Esophagus muscularis mucosa (tissue), 4 donors: ENCODE results near the gene NEMF. TPM values are rescaled to one million over a fixed set of nuclear protein-coding genes. Genes with fewer than 3 reads are reported as not detected.

ENCODE experiments used
- DNase-seq: peaks from one replicate; pipeline ENCODE4 v3.0.0-alpha.2; 2017; ENCODE audit errors: extremely low spot score
- H3K27ac ChIP-seq, 4 donors: fragments of 200-600 bp; sonication (generic); replicated peaks in 1 of 4; 1 replicate in 3 of 4; 2 replicates in 1 of 4; pipeline ENCODE4 v1.5.1; 2016 to 2019; ENCODE audit warnings: mild to moderate bottlenecking in 1 of 4
- H3K27me3 ChIP-seq, 4 donors: fragments of 200-600 bp; sonication (generic); one replicate each; pipeline versions ENCODE4 v1.5.1 to v1.6.0; 2016 to 2019
- H3K36me3 ChIP-seq, 4 donors: fragments of 200-600 bp; sonication (generic); one replicate each; pipeline ENCODE4 v1.5.1; 2016 to 2019
- H3K4me1 ChIP-seq, 4 donors: fragments of 200-600 bp; sonication (generic); one replicate each; pipeline ENCODE4 v1.5.1; 2016 to 2019
- H3K4me3 ChIP-seq, 4 donors: fragments of 200-600 bp; sonication (generic); 1 replicate in 2 of 4; 2 replicates in 2 of 4; pipeline ENCODE4 v1.5.1; 2016 to 2019; ENCODE audit warnings: mild to moderate bottlenecking in 4 of 4, moderate library complexity in 1 of 4
- H3K9me3 ChIP-seq, 4 donors: fragments of 200-600 bp; sonication (generic); 1 replicate in 3 of 4; 2 replicates in 1 of 4; pipeline ENCODE4 v1.5.1; 2016 to 2019
- CTCF ChIP-seq, 3 experiments: fragments of 200-600 bp in 2 of 3; fragments of 450-650 bp in 1 of 3; sonication (generic) in 2 of 3; IDR thresholded peaks; one replicate each; pipeline ENCODE4 v1.5.1; 2017 to 2019; ENCODE audit warnings: antibody characterized with exemption in 3 of 3, mild to moderate bottlenecking in 2 of 3, moderate library complexity in 1 of 3
- EP300 ChIP-seq: sonication (generic); formaldehyde crosslinking; IDR thresholded peaks from one replicate; pipeline ENCODE4 v1.6.1; 2017; ENCODE audit warnings: antibody characterized with exemption
- POLR2A ChIP-seq: fragments of 450-650 bp; IDR thresholded peaks from one replicate; pipeline ENCODE4 v1.6.1; 2017; ENCODE audit warnings: antibody characterized with exemption, moderate library complexity, mild to moderate bottlenecking, low read depth
- POLR2AphosphoS5 ChIP-seq, 2 donors: sonication (generic); formaldehyde crosslinking; IDR thresholded peaks; one replicate each; pipeline ENCODE4 v1.6.1; 2017; ENCODE audit warnings: antibody characterized with exemption in 2 of 2
- WGBS: methylation state at CpG from one replicate; pipeline ENCODE4 v1.1.5; 2018; 5-methylcytosine and 5-hydroxymethylcytosine counted together
- intact Hi-C: fragments of 100-400 bp; cut with DNase I; formaldehyde crosslinking; loops from one replicate; pipeline ENCODE4 v1.15.1; 2023
- total RNA-seq, 4 donors: library from RNA; depleted of rRNA; stranded (reverse); fragments of >200 nt; gene quantifications; one replicate each; pipeline versions ENCODE4 v1.1.0 to v1.2.1, GENCODE V29; 2016

NEMF gene, protein sequence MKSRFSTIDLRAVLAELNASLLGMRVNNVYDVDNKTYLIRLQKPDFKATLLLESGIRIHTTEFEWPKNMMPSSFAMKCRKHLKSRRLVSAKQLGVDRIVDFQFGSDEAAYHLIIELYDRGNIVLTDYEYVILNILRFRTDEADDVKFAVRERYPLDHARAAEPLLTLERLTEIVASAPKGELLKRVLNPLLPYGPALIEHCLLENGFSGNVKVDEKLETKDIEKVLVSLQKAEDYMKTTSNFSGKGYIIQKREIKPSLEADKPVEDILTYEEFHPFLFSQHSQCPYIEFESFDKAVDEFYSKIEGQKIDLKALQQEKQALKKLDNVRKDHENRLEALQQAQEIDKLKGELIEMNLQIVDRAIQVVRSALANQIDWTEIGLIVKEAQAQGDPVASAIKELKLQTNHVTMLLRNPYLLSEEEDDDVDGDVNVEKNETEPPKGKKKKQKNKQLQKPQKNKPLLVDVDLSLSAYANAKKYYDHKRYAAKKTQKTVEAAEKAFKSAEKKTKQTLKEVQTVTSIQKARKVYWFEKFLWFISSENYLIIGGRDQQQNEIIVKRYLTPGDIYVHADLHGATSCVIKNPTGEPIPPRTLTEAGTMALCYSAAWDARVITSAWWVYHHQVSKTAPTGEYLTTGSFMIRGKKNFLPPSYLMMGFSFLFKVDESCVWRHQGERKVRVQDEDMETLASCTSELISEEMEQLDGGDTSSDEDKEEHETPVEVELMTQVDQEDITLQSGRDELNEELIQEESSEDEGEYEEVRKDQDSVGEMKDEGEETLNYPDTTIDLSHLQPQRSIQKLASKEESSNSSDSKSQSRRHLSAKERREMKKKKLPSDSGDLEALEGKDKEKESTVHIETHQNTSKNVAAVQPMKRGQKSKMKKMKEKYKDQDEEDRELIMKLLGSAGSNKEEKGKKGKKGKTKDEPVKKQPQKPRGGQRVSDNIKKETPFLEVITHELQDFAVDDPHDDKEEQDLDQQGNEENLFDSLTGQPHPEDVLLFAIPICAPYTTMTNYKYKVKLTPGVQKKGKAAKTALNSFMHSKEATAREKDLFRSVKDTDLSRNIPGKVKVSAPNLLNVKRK
- total RNA-seq, result 10 to 100 TPM; 40.6 to 71.0 (median 56.4) TPM

- DNase-seq, result peak; percentile 96
- WGBS, result 0% methylated on average over 35 of the region's 49 CpGs
- H3K27ac ChIP-seq, result peak within 1 kb of the TSS; percentile 87 to 93 (median 88)
- no peaks in the 10 kb centered on the region for H3K9me3 ChIP-seq
- intact Hi-C loops, result loop anchor here (5.0 kb wide), 1 partner anchor 220 kb away; no protein-coding TSS in a partner anchor
- H3K4me3 ChIP-seq, result peak within 1 kb of the TSS; percentile 69 to 92 (median 78)
- peaks cover 19 to 41% (median 35%) of the 10 kb centered on the region in 4 donors for H3K4me1 ChIP-seq
- no peak for TF ChIP-seq EP300
- peak; percentile 86 to 93 for TF ChIP-seq POLR2AphosphoS5 (IDR thresholded peaks at IDR 0.05)
- peak; percentile 72 to 81 (median 76) for TF ChIP-seq CTCF (IDR thresholded peaks at IDR 0.05)
- TF ChIP-seq POLR2A, result peak; percentile 49
- no peaks in the 10 kb centered on the region for H3K27me3 ChIP-seq
- peaks cover 6 to 34% (median 29%) of the 10 kb centered on the region in 4 donors for H3K36me3 ChIP-seq
Observed at GRCh38 chr14:49852301-49853157, at the start of gene NEMF. TSS of gene NEMF (minus strand) at chr14:49852788. CDS start at chr14:49852753, 35 bp downstream.

DNA sequence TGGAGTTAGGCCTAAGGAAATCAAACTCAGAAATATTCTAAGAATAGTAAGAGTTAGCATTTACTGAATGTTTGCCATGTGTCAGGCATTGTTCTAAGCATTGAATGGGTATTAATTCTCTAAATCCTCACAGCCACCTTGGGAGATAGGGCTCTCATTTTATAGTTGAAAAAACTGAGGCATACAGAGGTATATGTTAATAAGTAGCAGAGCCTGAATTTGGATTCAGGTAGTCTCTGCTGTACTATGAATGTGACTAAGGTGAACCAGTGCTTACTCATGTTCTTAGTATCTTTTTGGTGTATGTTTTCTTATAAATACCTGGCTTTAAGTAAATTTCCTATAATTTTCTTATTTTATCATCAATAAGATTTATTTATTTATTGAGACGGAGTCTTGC lies 48.4 kb upstream of the NEMF start:
- H3K4me1 ChIP-seq, result peaks cover 27 to 35% (median 31%) of the 10 kb centered on the region in 4 donors
- TF ChIP-seq CTCF (IDR thresholded peaks at IDR 0.05) (no peak), EP300 (no peak), POLR2A (no peak), POLR2AphosphoS5 (IDR thresholded peaks at IDR 0.05) (no peak)
- H3K4me3 ChIP-seq, result no peak overlapping the region
- DNase-seq, result no peak
- H3K27ac ChIP-seq, result no peak overlapping the region
- no peaks in the 10 kb centered on the region for H3K9me3 ChIP-seq
- intact Hi-C loops, result no loop called here
- WGBS, result 100% methylated on average over 1 of the region's 1 CpG
- no peaks in the 10 kb centered on the region for H3K36me3 ChIP-seq
- no peaks in the 10 kb centered on the region for H3K27me3 ChIP-seq

GRCh38 chr14:49898485-49898884 lies 45.9 kb upstream of the NEMF start:
- no peak for TF ChIP-seq EP300
- TF ChIP-seq POLR2A, result no peak
- TF ChIP-seq POLR2AphosphoS5 (IDR thresholded peaks at IDR 0.05), result no peak
- no peak for TF ChIP-seq CTCF (IDR thresholded peaks at IDR 0.05)
- Histone ChIP-seq H3K4me1 (peaks cover 46 to 55% (median 51%) of the 10 kb centered on the region in 4 donors), H3K27ac (peak overlapping the region in 2 of 4 donors; percentile 23 to 100), H3K27me3 (no peaks in the 10 kb centered on the region), H3K9me3 (no peaks in the 10 kb centered on the region), H3K4me3 (no peak overlapping the region), H3K36me3 (peaks cover 0 to 18% (median 3%) of the 10 kb centered on the region in 4 donors)
- WGBS, result 90% methylated on average over 2 of the region's 2 CpGs
- intact Hi-C loops, result no loop called here
- no peak for DNase-seq

GRCh38 chr14:49897965-49898364 lies 45.4 kb upstream of the NEMF start:
- no peak for DNase-seq
- intact Hi-C loops, result no loop called here
- no peaks in the 10 kb centered on the region for H3K27me3 ChIP-seq
- no peak for TF ChIP-seq POLR2AphosphoS5 (IDR thresholded peaks at IDR 0.05)
- TF ChIP-seq CTCF (IDR thresholded peaks at IDR 0.05), result no peak
- TF ChIP-seq POLR2A, result no peak
- TF ChIP-seq EP300, result no peak
- H3K27ac ChIP-seq, result peak overlapping the region in 1 of 4 donors; percentile 100
- H3K4me1 ChIP-seq, result peaks cover 46 to 55% (median 51%) of the 10 kb centered on the region in 4 donors
- no peaks in the 10 kb centered on the region for H3K9me3 ChIP-seq
- WGBS, result 95% methylated on average over 1 of the region's 1 CpG
- H3K36me3 ChIP-seq, result peaks cover 0 to 18% (median 3%) of the 10 kb centered on the region in 4 donors
- no peak overlapping the region for H3K4me3 ChIP-seq
